H1 (cell line): Measurements from ENCODE around the gene ARHGEF39. TPM values are rescaled to one million over a fixed set of nuclear protein-coding genes. Genes with fewer than 3 reads are reported as not detected.

Experiments
- CTCF ChIA-PET: fragments of 300-600 bp; sonication (Branson Sonifier 250); formaldehyde crosslinking; loops from one replicate; lab custom pipeline; 2021; ENCODE audit not compliant: partially characterized antibody; lab: Charles Lee
- POLR2A ChIA-PET: fragments of 300-600 bp; sonication (Branson Sonifier 250); formaldehyde crosslinking; loops from one replicate; lab custom pipeline; 2021; ENCODE audit warnings: inconsistent platforms; ENCODE audit not compliant: partially characterized antibody; lab: Charles Lee
- DNase-seq, 2 experiments: peaks; one replicate each; pipeline versions ENCODE4 v3.0.0 to v3.0.0-alpha.2; 2010 to 2022; ENCODE audit warnings: low spot score in 2 of 2, low read depth in 1 of 2, mixed read lengths in 1 of 2
- FAIRE-seq: peaks from 2 replicates; lab custom pipeline; 2011; peaks lifted over from hg19 to GRCh38; lab: Jason Lieb, UNC
- H2AFZ ChIP-seq: 2 replicates; pipeline ENCODE4 v1.8.1; 2012; ENCODE audit warnings: low read length, inconsistent platforms
- H2AK5ac ChIP-seq: 2 replicates; pipeline ENCODE4 v1.6.1; 2013; ENCODE audit warnings: low read depth, low read length
- H2BK120ac ChIP-seq: replicated peaks from 2 replicates; pipeline ENCODE3; 2013; ENCODE audit warnings: low read depth, low read length, inconsistent platforms
- H2BK12ac ChIP-seq: 2 replicates; pipeline ENCODE4 v1.6.1; 2013; ENCODE audit warnings: low read depth, low read length
- H2BK15ac ChIP-seq: 2 replicates; pipeline ENCODE4 v1.6.1; 2013; ENCODE audit warnings: low read length
- H2BK20ac ChIP-seq: 2 replicates; pipeline ENCODE4 v1.6.1; 2013; ENCODE audit warnings: low read length
- H2BK5ac ChIP-seq: 2 replicates; pipeline ENCODE4 v1.6.1; 2013; ENCODE audit warnings: low read depth, low read length
- H3K14ac ChIP-seq: 2 replicates; pipeline ENCODE4 v1.6.1; 2013; ENCODE audit warnings: inconsistent platforms; ENCODE audit not compliant: insufficient read length
- H3K18ac ChIP-seq: 2 replicates; pipeline ENCODE4 v1.6.1; 2013; ENCODE audit warnings: low read length; ENCODE audit errors: extremely low read depth
- H3K23ac ChIP-seq: 2 replicates; pipeline ENCODE4 v1.6.1; 2013; ENCODE audit warnings: inconsistent platforms; ENCODE audit not compliant: insufficient read length
- H3K23me2 ChIP-seq: 2 replicates; pipeline ENCODE4 v1.6.1; 2013; ENCODE audit warnings: low read depth, low read length
- H3K27ac ChIP-seq: 2 replicates; pipeline ENCODE4 v1.6.1; 2011; ENCODE audit warnings: low read depth, low read length, inconsistent platforms
- H3K27me3 ChIP-seq, 4 experiments: replicated peaks in 1 of 4; 1 replicate in 1 of 4; 2 replicates in 3 of 4; pipeline versions ENCODE4 v1.6.1 to v1.8.1; 2011 to 2013; ENCODE audit warnings: low read length in 3 of 4, mild to moderate bottlenecking in 3 of 4, inconsistent platforms in 2 of 4, mixed read lengths in 2 of 4, moderate library complexity in 1 of 4; ENCODE audit not compliant: control insufficient read depth in 3 of 4, insufficient read depth in 3 of 4; ENCODE audit errors: extremely low read depth in 1 of 4
- H3K36me3 ChIP-seq, 4 experiments: 2 replicates each; pipeline versions ENCODE4 v1.6.1 to v1.8.1; 2011 to 2013; ENCODE audit warnings: mild to moderate bottlenecking in 4 of 4, low read length in 3 of 4, moderate library complexity in 2 of 4, control low read depth in 1 of 4, inconsistent platforms in 1 of 4; ENCODE audit not compliant: insufficient read depth in 4 of 4, control insufficient read depth in 2 of 4
- H3K4ac ChIP-seq: replicated peaks from 2 replicates; pipeline ENCODE3; 2013; ENCODE audit warnings: low read length, low read depth, mixed read lengths, inconsistent platforms; ENCODE audit not compliant: insufficient read length
- H3K4me1 ChIP-seq, 4 experiments: replicated peaks in 1 of 4; 1 replicate in 1 of 4; 2 replicates in 3 of 4; pipeline versions ENCODE4 v1.6.1 to v1.8.1; 2011 to 2013; ENCODE audit warnings: low read length in 3 of 4, inconsistent platforms in 2 of 4, mixed read lengths in 1 of 4; ENCODE audit not compliant: insufficient read depth in 4 of 4, control insufficient read depth in 3 of 4
- H3K4me2 ChIP-seq, 2 experiments: 2 replicates each; pipeline versions ENCODE4 v1.6.1 to v1.8.1; 2011 to 2013; ENCODE audit warnings: low read depth in 2 of 2, low read length in 2 of 2, control low read depth in 1 of 2, inconsistent platforms in 1 of 2, mild to moderate bottlenecking in 1 of 2; ENCODE audit not compliant: insufficient read depth in 1 of 2
- H3K4me3 ChIP-seq, 4 experiments: fragments of 200-600, 300-600 bp in 1 of 4; sonication (generic), shearing (Covaris generic), sonication (Bioruptor Twin) in 1 of 4; 2 replicates each; pipeline versions ENCODE4 v1.5.1 to v1.8.1; 2011 to 2016; ENCODE audit warnings: low read length in 4 of 4, low read depth in 3 of 4, control low read depth in 2 of 4, inconsistent platforms in 2 of 4, mild to moderate bottlenecking in 2 of 4, mixed read lengths in 1 of 4, moderate library complexity in 1 of 4; ENCODE audit not compliant: insufficient read depth in 2 of 4; ENCODE audit errors: extremely low read depth in 1 of 4
- H3K56ac ChIP-seq: replicated peaks from 2 replicates; pipeline ENCODE3; 2013; ENCODE audit warnings: low read depth, mild to moderate bottlenecking, mixed read lengths, low read length, inconsistent platforms; ENCODE audit not compliant: insufficient read length
- H3K79me1 ChIP-seq: 2 replicates; pipeline ENCODE4 v1.6.1; 2013; ENCODE audit warnings: low read depth, low read length, control low read depth
- H3K79me2 ChIP-seq, 2 experiments: 2 replicates each; pipeline versions ENCODE4 v1.6.1 to v1.8.1; 2012 to 2013; ENCODE audit warnings: low read length in 2 of 2, mild to moderate bottlenecking in 2 of 2, inconsistent platforms in 1 of 2; ENCODE audit not compliant: insufficient read depth in 2 of 2, control insufficient read depth in 1 of 2
- H3K9ac ChIP-seq, 4 experiments: replicated peaks in 1 of 4; 1 replicate in 1 of 4; 2 replicates in 3 of 4; pipeline versions ENCODE4 v1.6.1 to v1.8.1; 2011 to 2013; ENCODE audit warnings: low read depth in 3 of 4, low read length in 3 of 4, control low read depth in 2 of 4, mild to moderate bottlenecking in 2 of 4, moderate library complexity in 2 of 4, inconsistent platforms in 1 of 4; ENCODE audit errors: extremely low read depth in 1 of 4
- H3K9me3 ChIP-seq, 2 experiments: 2 replicates each; pipeline versions ENCODE4 v1.6.1 to v1.8.1; 2012 to 2013; ENCODE audit warnings: mild to moderate bottlenecking in 2 of 2, moderate library complexity in 2 of 2, control low read depth in 1 of 2, inconsistent platforms in 1 of 2, low read depth in 1 of 2, low read length in 1 of 2, mixed read lengths in 1 of 2; ENCODE audit not compliant: insufficient read depth in 2 of 2
- H4K20me1 ChIP-seq, 2 experiments: replicated peaks in 1 of 2; 2 replicates each; pipeline versions ENCODE3 to v1.8.1; 2011 to 2013; ENCODE audit warnings: inconsistent platforms in 2 of 2, low read length in 2 of 2, mild to moderate bottlenecking in 1 of 2; ENCODE audit not compliant: insufficient read depth in 2 of 2, control insufficient read depth in 1 of 2
- H4K5ac ChIP-seq: 2 replicates; pipeline ENCODE4 v1.6.1; 2013; ENCODE audit warnings: low read length, low read depth, mixed read lengths, inconsistent platforms; ENCODE audit not compliant: insufficient read length
- H4K8ac ChIP-seq: 2 replicates; pipeline ENCODE4 v1.8.0; 2013; ENCODE audit warnings: mild to moderate bottlenecking, moderate library complexity, low read length, inconsistent platforms; ENCODE audit not compliant: insufficient read depth; ENCODE audit errors: extremely low read depth
- H4K91ac ChIP-seq: replicated peaks from 2 replicates; pipeline ENCODE3; 2013; ENCODE audit warnings: low read length, mixed read lengths, inconsistent platforms; ENCODE audit not compliant: insufficient read length
- BACH1 ChIP-seq: IDR thresholded peaks from 2 replicates; pipeline ENCODE4 v1.6.1; 2012; ENCODE audit warnings: low read length, improper control_type of control experiment
- GTF2F1 ChIP-seq: IDR thresholded peaks from 2 replicates; pipeline ENCODE4 v1.6.1; 2012; ENCODE audit warnings: low read depth, low read length, improper control_type of control experiment, borderline replicate concordance
- HDAC6 ChIP-seq: IDR thresholded peaks from one replicate; pipeline ENCODE4 v1.7.1; 2012; ENCODE audit warnings: low read depth, mild to moderate bottlenecking, inconsistent platforms, low read length, moderate library complexity
- KDM5A ChIP-seq: fragments of 200-600 bp; IDR thresholded peaks from 2 replicates; pipeline ENCODE4 v1.7.1; 2012; ENCODE audit warnings: mild to moderate bottlenecking, low read length, inconsistent platforms, mixed read lengths
- SP2 ChIP-seq: IDR thresholded peaks from 2 replicates; pipeline ENCODE4 v1.6.1; 2012; ENCODE audit warnings: mild to moderate bottlenecking, low read length, inconsistent platforms
- SUZ12 ChIP-seq: fragments of 200-600 bp; sonication (generic); IDR thresholded peaks from 2 replicates; pipeline ENCODE4 v1.6.1; 2012; ENCODE audit warnings: mild to moderate bottlenecking, inconsistent platforms, low read length, moderate library complexity, mixed read lengths
- WGBS, 2 experiments: shearing (Covaris generic) in 1 of 2; methylation state at CpG; one replicate each; pipeline versions ENCODE4 v1.1.6 to v1.1.7; 2013 to 2015; ENCODE audit warnings: low lambda C conversion rate in 2 of 2, mixed read lengths in 2 of 2, inconsistent platforms in 1 of 2, low coverage in 1 of 2, missing lambda C conversion rate in 1 of 2; ENCODE audit not compliant: insufficient replicate concordance in 2 of 2, insufficient coverage in 1 of 2, insufficient read length in 1 of 2; ENCODE audit errors: extremely low coverage in 1 of 2, missing lambda C conversion rate in 1 of 2; 5-methylcytosine and 5-hydroxymethylcytosine counted together
- polyA plus RNA-seq, 7 experiments: library from polyadenylated mRNA; depleted of rRNA in 3 of 7; stranded (reverse) in 5 of 7; unstranded in 2 of 7; fragments of >200 nt in 5 of 7; fragments of 200-250 nt in 2 of 7; gene quantifications; 1 replicate in 5 of 7; 2 replicates in 1 of 7; 4 replicates in 1 of 7; pipeline versions ENCODE4 v1.2.1 to v1.2.3, GENCODE V29; 2011 to 2013; ENCODE audit warnings: missing spikeins in 2 of 7, mixed read lengths in 2 of 7
- total RNA-seq: library from RNA; stranded (reverse); fragmentation: NEBNext Ultra II Directional; extraction: Animal tissue kit (Norgen Biotek cat#: 25700); gene quantifications from 2 replicates; pipeline ENCODE4 v1.2.1, GENCODE V29; 2021
- TF ChIP-seq, protein P1 (sequence below): IDR thresholded peaks from 2 replicates; pipeline ENCODE4 v1.6.1; 2011; ENCODE audit warnings: low read depth, mild to moderate bottlenecking, low read length; ENCODE audit not compliant: insufficient read depth
- TF ChIP-seq, protein P2 (sequence below), 3 experiments: IDR thresholded peaks; 1 replicate in 2 of 3; 2 replicates in 1 of 3; pipeline versions ENCODE4 v1.5.1 to v1.6.1; 2011; ENCODE audit warnings: low read length in 3 of 3, mild to moderate bottlenecking in 3 of 3, inconsistent platforms in 2 of 3, low read depth in 1 of 3, moderate library complexity in 1 of 3; ENCODE audit not compliant: insufficient read depth in 1 of 3; ENCODE audit errors: control extremely low read depth in 1 of 3

ARHGEF39 gene
- total and polyA plus RNA-seq, 2 of the 8 experiments (the other 6 are each of a cell fraction or from before 2014, with no cell fraction given), result 18.6 to 18.7 TPM

DNA sequence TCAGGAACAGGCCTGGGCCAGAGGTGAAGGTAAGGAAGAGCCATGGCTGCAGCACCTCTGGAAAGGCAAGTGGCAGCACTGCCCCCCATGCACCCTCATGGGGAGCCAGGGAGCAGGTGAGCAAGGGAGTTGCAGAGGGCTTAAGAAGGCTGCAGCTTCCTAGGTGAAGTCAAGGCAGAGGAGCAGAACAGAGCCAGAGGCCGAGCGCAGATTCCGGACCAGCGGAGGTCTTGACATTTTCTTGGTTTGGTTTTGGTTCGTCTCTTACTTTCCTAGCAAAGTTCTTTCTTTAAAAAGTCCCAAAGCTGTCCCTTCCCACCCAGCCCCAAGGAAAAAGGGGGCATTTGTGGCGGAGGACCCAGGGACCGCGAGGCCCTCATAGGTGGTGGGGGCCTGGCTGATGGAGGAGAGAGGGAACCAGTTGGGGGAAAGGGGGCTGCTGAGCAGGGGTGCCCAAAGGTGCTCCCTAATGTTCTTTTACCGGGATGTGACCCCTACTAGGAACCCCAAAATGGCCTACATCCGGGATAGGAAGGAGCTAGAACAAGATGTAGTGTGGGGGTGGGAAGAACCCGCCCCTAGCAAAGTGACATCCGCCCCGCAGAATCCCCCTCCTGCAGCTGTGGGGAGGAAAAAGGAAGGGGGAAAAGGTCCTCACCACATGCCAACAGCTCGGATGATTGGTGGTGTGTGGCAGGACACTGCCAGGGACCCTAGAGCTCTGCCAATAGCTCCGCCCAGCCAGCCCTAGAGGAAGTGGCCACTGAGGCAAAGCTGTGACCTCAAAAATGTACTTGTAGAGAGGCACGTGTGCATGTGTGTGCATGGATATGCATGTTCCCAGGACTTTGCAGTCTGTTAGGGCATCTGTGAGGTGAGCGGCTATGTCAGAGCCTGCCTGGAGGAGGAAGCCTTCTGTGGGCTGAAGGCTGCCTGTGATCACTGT is 45.9 kb downstream of the ARHGEF39 start:
- H2BK20ac ChIP-seq, result no peak overlapping the region
- H3K4me1 ChIP-seq, result peaks cover 0 to 9% (median 5%) of the 10 kb centered on the region in 4 experiments; a peak in 4 of 7 replicates
- no peak overlapping the region for H2AFZ ChIP-seq
- H2BK12ac ChIP-seq, result no peak overlapping the region
- no peaks in the 10 kb centered on the region for H3K36me3 ChIP-seq
- peak overlapping the region; percentile 90; the same call in 1 of the 2 replicates for H2BK15ac ChIP-seq
- H3K23ac ChIP-seq, result no peak overlapping the region
- CTCF ChIA-PET, result interaction anchor here (0.8 to 4.1 kb wide), 9 partner anchors 8 to 138 kb away, joined by 3 to 21 read pairs (median 5); partner anchors contain the start of genes ARHGEF39 and TESK1
- no peaks in the 10 kb centered on the region for H3K9me3 ChIP-seq
- no peak overlapping the region for H3K14ac ChIP-seq
- no peak overlapping the region for H3K56ac ChIP-seq
- DNase-seq, result no peak
- H3K9ac ChIP-seq, result no peak overlapping the region
- peaks cover 9% of the 10 kb centered on the region for H3K23me2 ChIP-seq
- POLR2A ChIA-PET, result interaction anchor here (0.9 to 1.2 kb wide), 3 partner anchors 28 to 32 kb away, joined by 3 read pairs; partner anchors contain the start of gene SIT1
- no peak overlapping the region for H3K4me3 ChIP-seq
- H3K4me2 ChIP-seq, result no peak overlapping the region
- H3K18ac ChIP-seq, result no peak overlapping the region
- no peak overlapping the region for H3K4ac ChIP-seq
- H3K27ac ChIP-seq, result no peak overlapping the region
- H4K5ac ChIP-seq, result no peak overlapping the region
- 85% methylated on average over 14 of the region's 17 CpGs; no CpG with 5 or more reads in 1 of the 2 experiments for WGBS, 2 experiments
- no peaks in the 10 kb centered on the region for H4K20me1 ChIP-seq
- H2AK5ac ChIP-seq, result no peak overlapping the region
- no peaks in the 10 kb centered on the region for H3K79me1 ChIP-seq
- H2BK5ac ChIP-seq, result no peak overlapping the region; the same call in 1 of the 2 replicates
- no peak for FAIRE-seq
- H3K27me3 ChIP-seq, result peaks cover 0 to 18% (median 14%) of the 10 kb centered on the region in 4 experiments; a peak in 4 of 7 replicates
- H4K91ac ChIP-seq, result no peak overlapping the region
- H3K79me2 ChIP-seq, result no peaks in the 10 kb centered on the region
- no peak overlapping the region for H2BK120ac ChIP-seq
- no peak overlapping the region for H4K8ac ChIP-seq
- TF ChIP-seq HDAC6 (no peak), GTF2F1 (no peak), BACH1 (no peak), KDM5A (no peak), SUZ12 (no peak), SP2 (no peak)
- TF ChIP-seq, protein P1, sequence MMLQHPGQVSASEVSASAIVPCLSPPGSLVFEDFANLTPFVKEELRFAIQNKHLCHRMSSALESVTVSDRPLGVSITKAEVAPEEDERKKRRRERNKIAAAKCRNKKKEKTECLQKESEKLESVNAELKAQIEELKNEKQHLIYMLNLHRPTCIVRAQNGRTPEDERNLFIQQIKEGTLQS, result no peak
- TF ChIP-seq, protein P2, sequence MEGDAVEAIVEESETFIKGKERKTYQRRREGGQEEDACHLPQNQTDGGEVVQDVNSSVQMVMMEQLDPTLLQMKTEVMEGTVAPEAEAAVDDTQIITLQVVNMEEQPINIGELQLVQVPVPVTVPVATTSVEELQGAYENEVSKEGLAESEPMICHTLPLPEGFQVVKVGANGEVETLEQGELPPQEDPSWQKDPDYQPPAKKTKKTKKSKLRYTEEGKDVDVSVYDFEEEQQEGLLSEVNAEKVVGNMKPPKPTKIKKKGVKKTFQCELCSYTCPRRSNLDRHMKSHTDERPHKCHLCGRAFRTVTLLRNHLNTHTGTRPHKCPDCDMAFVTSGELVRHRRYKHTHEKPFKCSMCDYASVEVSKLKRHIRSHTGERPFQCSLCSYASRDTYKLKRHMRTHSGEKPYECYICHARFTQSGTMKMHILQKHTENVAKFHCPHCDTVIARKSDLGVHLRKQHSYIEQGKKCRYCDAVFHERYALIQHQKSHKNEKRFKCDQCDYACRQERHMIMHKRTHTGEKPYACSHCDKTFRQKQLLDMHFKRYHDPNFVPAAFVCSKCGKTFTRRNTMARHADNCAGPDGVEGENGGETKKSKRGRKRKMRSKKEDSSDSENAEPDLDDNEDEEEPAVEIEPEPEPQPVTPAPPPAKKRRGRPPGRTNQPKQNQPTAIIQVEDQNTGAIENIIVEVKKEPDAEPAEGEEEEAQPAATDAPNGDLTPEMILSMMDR (IDR thresholded peaks at IDR 0.05; ENCODE audit: control extremely low read depth in 1 of 3, insufficient read depth in 1 of 3, low read depth in 1 of 3, low read length in 3 of 3), result no peak
